ENCODE results near the gene FANCD2.
"Not testable (repeated sequence)": the region's sequence is repeated elsewhere in the genome, so short reads cannot be mapped to it uniquely, and the experiment has no call there.

Gene FANCD2

DNA sequence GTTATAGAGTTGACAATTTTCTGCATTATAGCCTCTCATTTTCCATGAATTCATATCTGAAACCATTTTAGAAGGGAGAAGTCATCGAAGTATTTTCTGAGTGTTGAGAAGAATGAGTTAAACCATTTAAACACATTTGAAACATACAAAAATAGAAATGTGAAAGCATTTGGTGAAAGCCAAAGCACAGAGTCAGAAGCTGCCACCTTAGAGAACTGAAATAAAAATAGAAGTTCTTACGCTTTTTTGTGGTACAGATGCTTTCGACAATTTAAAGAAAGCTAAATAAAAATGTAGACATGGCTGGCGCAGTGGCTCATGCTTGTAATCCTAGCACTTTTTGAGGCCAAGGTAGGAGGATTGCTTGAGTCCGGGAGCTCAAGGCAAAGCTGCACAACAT, 72.8 kb downstream of the FANCD2 start:
- DNase-seq (ENCODE audit: low read depth in 4 of 4, low spot score in 1 of 4): no peak

DNA sequence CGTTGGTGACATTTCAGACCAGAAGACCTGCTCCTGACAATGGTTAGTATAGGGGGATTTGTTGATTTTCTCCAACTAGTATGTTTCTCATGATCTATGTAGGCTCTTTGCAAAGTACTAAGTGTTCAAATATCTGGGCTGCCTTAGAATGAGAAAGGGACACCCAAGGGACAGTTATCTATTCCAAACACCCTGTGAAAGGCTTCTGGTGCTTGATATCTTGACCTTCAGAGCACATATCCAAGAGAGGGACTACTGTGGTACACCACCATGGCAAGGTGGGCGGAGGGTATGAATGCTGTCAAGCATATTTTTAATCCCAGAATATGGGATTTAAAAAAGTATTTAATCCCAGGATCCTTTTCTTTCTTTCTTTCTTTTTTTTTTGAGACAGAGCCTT, 80.7 kb downstream of the FANCD2 start:
- DNase-seq (ENCODE audit: low read depth in 4 of 4, low spot score in 1 of 4): no peak

GRCh38 chr3:10108091-10108490, 81.9 kb downstream of the FANCD2 start, which contains the start of gene FANCD2OS:
TSS of gene FANCD2OS (minus strand) at chr3:10108255. CDS start at chr3:10104774, 3,481 bp downstream.
- DNase-seq (ENCODE audit: low read depth in 4 of 4, low spot score in 1 of 4): no peak

DNA sequence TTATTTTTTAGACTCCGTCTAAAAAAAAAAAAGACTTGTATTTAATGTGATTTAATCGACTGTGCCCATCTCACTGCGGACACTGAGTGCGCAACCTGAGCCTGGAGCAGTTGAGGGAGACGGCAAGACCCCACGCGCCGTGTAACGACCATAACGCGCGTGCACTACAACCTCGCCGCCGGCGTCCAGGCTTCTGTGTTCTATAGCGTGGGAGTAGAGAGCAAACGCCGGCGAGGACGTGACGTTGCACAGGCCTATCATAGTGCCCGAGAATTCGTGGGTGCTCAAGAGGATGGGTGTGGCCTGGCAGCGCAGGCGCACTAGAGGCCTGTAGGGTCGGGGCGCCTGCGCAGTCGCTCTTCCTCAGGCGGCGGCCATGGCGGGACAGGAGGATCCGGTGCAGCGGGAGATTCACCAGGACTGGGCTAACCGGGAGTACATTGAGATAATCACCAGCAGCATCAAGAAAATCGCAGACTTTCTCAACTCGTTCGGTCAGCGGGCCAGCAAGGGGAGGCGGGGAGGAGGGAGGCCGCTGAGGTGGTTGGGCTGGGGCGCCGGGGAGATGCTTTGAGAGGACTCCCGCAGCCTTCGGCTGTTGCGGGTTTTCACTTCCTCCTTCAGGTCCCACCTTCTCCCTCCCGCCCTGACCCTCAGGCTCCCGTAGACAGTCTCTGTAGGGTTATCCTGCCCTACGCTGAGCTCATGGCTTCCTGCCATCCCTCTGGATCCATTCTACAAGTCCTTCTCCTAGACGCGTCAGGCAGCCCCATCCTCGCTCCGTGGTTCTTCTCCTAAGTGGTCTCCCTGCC, 89.3 kb downstream of the FANCD2 start, which contains the start of gene BRK1:
Gene BRK1, plus strand, starts transcription at position 350 of the 812 bp plus-strand sequence. Its CDS starts 27 bp downstream, at position 377.
- peak; percentile 83 to 90 (median 88) for DNase-seq (ENCODE audit: low read depth in 4 of 4, low spot score in 1 of 4)

DNA sequence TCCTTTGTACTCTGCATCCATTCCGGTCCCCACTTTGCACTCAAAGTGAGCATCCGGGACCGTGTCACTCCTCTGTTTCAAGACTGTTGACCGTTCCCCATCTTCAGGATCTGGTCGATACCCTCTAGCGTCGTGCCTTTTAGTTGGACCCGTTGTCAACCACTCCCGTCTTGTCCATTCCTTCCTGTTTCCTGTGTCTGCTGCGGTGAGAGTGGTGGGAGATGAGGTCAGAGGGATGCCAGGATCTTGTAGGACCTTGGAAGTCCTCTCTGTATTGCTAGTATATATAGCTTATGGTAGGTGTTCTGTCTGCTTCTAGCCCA, 89.9 kb downstream of the FANCD2 start:
- DNase-seq (ENCODE audit: low read depth in 4 of 4, low spot score in 1 of 4): peak in 1 of 4 experiments; percentile 7

GRCh38 chr3:10116928-10117327, 90.7 kb downstream of the FANCD2 start:
- no peak for DNase-seq (ENCODE audit: low read depth in 4 of 4, low spot score in 1 of 4)

GRCh38 chr3:10119376-10119775, 93.1 kb downstream of the FANCD2 start:
- no peak for DNase-seq (ENCODE audit: low read depth in 4 of 4, low spot score in 1 of 4)

DNA sequence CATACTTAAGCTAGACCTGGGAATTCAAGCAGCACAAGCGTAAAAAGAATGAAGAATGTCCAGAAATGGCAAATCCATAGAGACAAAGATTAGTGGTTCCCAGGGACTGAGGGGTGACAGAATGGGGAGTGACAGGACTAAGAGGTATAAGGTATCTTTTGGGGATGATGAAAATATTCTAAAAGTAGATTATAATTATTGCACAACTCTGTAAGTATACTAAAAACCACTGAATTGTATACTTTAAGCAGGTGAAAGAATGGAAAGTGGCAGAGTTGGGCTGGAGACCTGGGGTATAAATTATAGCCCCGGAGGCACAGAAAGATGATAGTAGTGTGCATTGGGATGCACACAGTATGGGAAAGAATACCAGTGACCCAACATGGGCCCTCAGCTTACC, 94.8 kb downstream of the FANCD2 start:
- no peak for DNase-seq (ENCODE audit: low read depth in 4 of 4, low spot score in 1 of 4)

DNA sequence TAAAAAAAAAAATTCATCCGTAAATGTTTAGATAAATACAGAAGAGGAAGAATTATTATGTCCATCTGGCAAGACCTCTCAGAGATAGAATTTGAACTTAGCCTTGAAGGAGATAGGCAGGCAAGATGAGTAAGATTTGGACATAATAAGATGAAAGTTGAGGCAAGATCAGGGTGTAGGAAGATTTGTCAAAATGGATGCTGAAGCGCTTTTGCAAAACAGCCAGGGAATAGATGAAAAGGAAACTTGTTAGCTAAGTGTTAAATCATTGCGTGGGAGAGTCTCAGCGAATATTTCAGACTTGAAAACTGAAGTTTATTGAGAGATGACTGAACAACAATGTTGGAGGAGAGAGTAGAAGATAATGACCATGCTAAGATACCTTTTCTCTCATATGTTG, 96.5 kb downstream of the FANCD2 start:
- no peak for DNase-seq (ENCODE audit: low read depth in 4 of 4, low spot score in 1 of 4)

- not testable (repeated sequence) for DNase-seq (ENCODE audit: low read depth in 4 of 4, low spot score in 1 of 4)
These were observed 109.6 kb downstream of the FANCD2 start for GRCh38 chr3:10135872-10136271.

DNA sequence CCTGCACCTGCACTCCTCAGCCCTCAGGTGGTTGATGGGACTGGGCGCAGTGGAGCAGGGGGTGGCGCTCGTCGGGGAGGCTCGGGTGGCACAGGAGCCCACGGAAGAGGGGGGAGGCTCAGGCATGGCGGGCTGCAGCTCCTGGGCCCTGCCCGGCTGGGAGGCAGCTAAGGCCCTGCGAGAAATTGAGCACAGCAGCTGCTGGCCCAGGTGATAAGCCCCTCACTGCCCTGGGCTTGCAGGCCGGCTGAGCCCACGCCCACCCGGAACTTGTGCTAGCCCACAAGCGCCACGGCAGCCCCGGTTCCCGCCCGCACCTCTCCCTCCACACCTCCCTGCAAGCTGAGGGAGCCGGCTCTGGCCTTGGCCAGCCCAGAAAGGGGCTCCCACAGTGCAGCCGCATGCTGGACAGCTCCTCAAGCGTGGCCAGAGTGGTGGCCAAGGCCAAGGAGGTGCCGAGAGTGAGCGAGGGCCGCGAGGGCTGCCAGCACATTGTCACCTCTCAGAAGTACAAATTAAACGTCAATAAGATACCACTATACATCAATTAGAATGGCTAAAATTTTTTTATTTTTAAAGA, 110.3 kb downstream of the FANCD2 start:
- no peak for DNase-seq (ENCODE audit: low read depth in 4 of 4, low spot score in 1 of 4)

DNA sequence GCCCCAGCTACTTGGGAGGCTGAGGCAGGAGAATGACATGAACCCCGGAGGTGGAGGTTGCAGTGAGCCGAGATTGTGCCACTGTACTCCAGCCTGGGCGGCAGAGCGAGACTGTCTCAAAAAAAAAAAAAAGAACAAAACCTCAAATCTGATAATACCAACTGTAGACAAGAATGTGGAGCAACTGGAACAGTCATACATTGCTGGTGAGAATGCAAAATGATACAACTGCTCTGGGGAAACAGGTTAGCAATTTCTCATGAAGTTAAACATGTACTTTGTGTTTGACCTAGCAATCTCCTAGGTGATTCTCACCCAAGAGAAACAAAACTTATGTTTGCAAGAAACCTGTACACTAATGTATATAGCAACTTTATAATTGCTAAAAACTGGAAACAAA, 110.9 kb downstream of the FANCD2 start:
- DNase-seq (ENCODE audit: low read depth in 4 of 4, low spot score in 1 of 4): no peak

- DNase-seq (ENCODE audit: low read depth in 4 of 4, low spot score in 1 of 4): no peak
These were observed 114.8 kb downstream of the FANCD2 start for GRCh38 chr3:10140996-10141546.

DNA sequence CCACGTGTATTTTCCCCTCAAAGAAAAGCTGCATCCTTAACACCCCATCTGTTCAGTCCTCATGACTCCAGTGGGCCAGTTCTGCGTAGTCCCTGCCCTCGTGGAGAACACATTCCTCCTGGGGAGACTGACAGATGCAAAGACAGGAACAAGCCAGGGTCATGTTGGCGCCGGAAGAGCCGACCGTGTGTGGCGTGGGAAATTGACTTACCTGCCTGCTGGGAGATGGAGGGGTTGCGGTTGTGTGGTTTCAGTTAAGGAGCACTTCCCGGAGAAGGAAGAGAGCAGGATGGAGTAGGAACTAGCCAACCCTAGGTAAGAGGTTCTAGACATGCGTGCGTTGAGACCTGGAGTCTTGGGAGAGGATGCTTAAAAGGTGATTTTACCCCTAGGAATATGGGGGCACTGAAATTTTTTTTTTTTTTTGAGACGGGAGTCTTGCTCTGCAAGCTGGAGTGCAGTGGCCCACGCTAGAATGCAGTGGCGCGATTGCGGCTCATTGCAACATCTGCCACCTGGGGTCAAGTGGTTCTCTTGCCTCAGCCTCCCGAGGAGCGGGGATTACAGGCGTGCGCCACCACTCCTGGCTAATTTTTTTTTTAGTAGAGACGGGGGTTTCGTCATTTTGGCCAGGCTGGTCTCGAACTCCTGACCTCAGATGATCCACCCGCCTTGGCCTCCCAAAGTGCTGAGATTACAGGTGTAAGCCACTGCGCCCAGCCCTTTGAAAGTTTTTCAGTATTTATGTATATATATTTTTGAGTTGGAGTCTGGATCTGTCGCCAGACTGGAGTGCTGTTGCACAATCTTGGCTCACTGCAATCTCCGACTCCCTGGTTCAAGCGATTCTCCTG, 116.7 kb downstream of the FANCD2 start:
- no peak for DNase-seq (ENCODE audit: low read depth in 4 of 4, low spot score in 1 of 4)

GRCh38 chr3:10145685-10146084, 119.4 kb downstream of the FANCD2 start:
- no peak for DNase-seq (ENCODE audit: low read depth in 4 of 4, low spot score in 1 of 4)

DNA sequence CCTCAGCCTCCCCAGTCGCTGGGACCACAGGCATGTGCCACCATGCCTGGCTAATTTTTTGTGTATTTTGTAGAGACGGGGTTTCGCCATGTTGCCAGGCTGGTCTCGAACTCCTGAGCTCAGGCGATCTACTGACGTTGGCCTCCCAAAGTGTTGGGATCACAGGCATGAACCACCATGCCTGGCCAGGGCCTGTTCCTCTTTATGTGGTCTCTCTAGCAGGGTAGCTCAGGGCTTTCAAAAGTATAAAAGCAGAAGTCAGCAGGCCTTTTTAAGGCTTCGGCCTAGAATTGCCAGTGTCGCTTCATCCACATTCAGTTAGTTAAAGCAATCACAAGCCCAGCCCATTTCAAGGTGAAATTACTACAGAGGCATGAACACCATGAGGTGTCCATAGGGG, 123.0 kb downstream of the FANCD2 start:
- no peak for DNase-seq (ENCODE audit: low read depth in 4 of 4, low spot score in 1 of 4)

DNA sequence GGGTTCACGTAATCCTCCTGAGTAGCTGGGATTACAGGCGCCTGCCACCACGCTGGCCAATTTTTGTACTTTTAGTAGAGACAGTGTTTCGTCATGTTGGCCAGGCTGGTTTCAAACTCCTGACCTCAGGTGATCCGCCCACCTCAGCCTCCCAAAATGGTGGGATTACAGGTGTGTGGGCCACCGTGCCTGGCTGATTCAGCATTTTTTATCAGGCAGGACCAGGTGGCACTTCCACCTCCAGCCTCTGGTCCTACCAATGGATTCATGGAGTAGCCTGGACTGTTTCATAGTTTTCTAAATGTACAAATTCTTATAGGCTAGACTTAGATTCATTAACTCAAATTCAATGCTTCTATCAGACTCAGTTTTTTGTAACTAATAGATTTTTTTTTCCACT, 124.8 kb downstream of the FANCD2 start:
- no peak for DNase-seq (ENCODE audit: low read depth in 4 of 4, low spot score in 1 of 4)

Measured in stimulated activated CD4-positive, alpha-beta T cell treated with anti-CD3 and anti-CD28 coated beads, Interleukin-1b, Interleukin-23, amount 100 ng/mL, for 24 hours (primary cell).